A549 (cell line): ENCODE data around the gene KIF16B. TPM values are rescaled to one million over a fixed set of nuclear protein-coding genes. Genes with fewer than 3 reads are reported as not detected.

Experiments used
- ATAC-seq, 2 experiments: fragments of 200-7000 bp in 1 of 2; fragments of >200 bp in 1 of 2; cut with Nextera tagmentation in 1 of 2; cut with Tn5 transposase in 1 of 2; 3 replicates each; pipeline versions ENCODE4 v1.8.0 to v1.9.1; 2018 to 2020; ENCODE audit warnings: mild to moderate bottlenecking in 1 of 2, moderate library complexity in 1 of 2
- CTCF ChIA-PET: fragments of 300-600 bp; sonication (Branson Sonifier 250); formaldehyde crosslinking; extraction: SDS; loops from one replicate; lab custom pipeline; 2021; ENCODE audit warnings: antibody characterized with exemption, inconsistent platforms; lab: Yijun Ruan, JAX
- POLR2A ChIA-PET: fragments of 350-600 bp; formaldehyde crosslinking; extraction: SDS; loops from one replicate; lab custom pipeline; 2021; ENCODE audit warnings: antibody characterized with exemption, inconsistent platforms; lab: Yijun Ruan, JAX
- DNase-seq, 2 experiments: peaks; one replicate each; pipeline versions ENCODE4 v3.0.0 to v3.0.0-alpha.2; 2011 to 2016; ENCODE audit warnings: low read depth in 1 of 2, low spot score in 1 of 2
- FAIRE-seq: peaks from 2 replicates; lab custom pipeline; 2011; peaks lifted over from hg19 to GRCh38; lab: Jason Lieb, UNC
- H3K27ac ChIP-seq, 2 experiments: fragments of >200 bp; sonication (Bioruptor Twin); formaldehyde crosslinking; 3 replicates each; pipeline ENCODE4 v1.5.1; 2016 to 2017
- H3K4me1 ChIP-seq: fragments of >200 bp; sonication (Bioruptor Twin); formaldehyde crosslinking; 3 replicates; pipeline ENCODE4 v1.6.1; 2016
- H3K4me2 ChIP-seq: fragments of >200 bp; sonication (Bioruptor Twin); formaldehyde crosslinking; 3 replicates; pipeline ENCODE4 v1.6.1; 2016
- H3K4me3 ChIP-seq: fragments of >200 bp; sonication (Bioruptor Twin); formaldehyde crosslinking; 3 replicates; pipeline ENCODE4 v1.5.1; 2016
- H3K9me3 ChIP-seq: fragments of >200 bp; sonication (Bioruptor Twin); formaldehyde crosslinking; 3 replicates; pipeline ENCODE4 v1.6.1; 2016
- BHLHE40 ChIP-seq: IDR thresholded peaks from 2 replicates; pipeline ENCODE4 v1.6.1; 2012; ENCODE audit warnings: low read depth, low read length, inconsistent platforms
- CEBPB ChIP-seq, 2 experiments: fragments of >200 bp in 1 of 2; sonication (Bioruptor Twin) in 1 of 2; formaldehyde crosslinking in 1 of 2; IDR thresholded peaks; 2 replicates each; pipeline ENCODE4 v1.6.1; 2012 to 2016
- EHF ChIP-seq: fragments of 250-450 bp; sonication (Bioruptor Pico); IDR thresholded peaks from 2 replicates; pipeline ENCODE4 v1.5.0; 2020; ENCODE audit warnings: mild to moderate bottlenecking
- EHMT2 ChIP-seq: fragments of 200-600 bp; sonication (generic); IDR thresholded peaks from 2 replicates; pipeline ENCODE4 v1.6.1; 2016; ENCODE audit warnings: antibody characterized with exemption, low read depth, mild to moderate bottlenecking, moderate library complexity
- EP300 ChIP-seq, 2 experiments: fragments of >200 bp; sonication (Bioruptor Twin); formaldehyde crosslinking; IDR thresholded peaks; 2 replicates in 1 of 2; 3 replicates in 1 of 2; pipeline ENCODE4 v1.6.1; 2016 to 2017
- FOXS1 ChIP-seq: fragments of 250-450 bp; sonication (Bioruptor Pico); IDR thresholded peaks from 2 replicates; pipeline ENCODE4 v1.5.0; 2020; ENCODE audit warnings: mild to moderate bottlenecking, moderate library complexity
- HEYL ChIP-seq: fragments of 250-450 bp; sonication (Bioruptor Pico); IDR thresholded peaks from 2 replicates; pipeline ENCODE4 v1.8.0; 2021; ENCODE audit warnings: mild to moderate bottlenecking, moderate library complexity
- JUNB ChIP-seq: fragments of >200 bp; sonication (Bioruptor Twin); formaldehyde crosslinking; IDR thresholded peaks from 2 replicates; pipeline ENCODE4 v1.6.1; 2016
- MAFK ChIP-seq: fragments of 450-650 bp; IDR thresholded peaks from 2 replicates; pipeline ENCODE4 v1.6.1; 2014; ENCODE audit not compliant: partially characterized antibody
- NFE2L2 ChIP-seq: fragments of 150-350 bp; conservative IDR thresholded peaks from 2 replicates; pipeline ENCODE4 v1.6.1; 2014; ENCODE audit warnings: low read length
- NPAS2 ChIP-seq: fragments of 250-450 bp; sonication (Bioruptor Pico); IDR thresholded peaks from 2 replicates; pipeline ENCODE4 v1.8.0; 2022; ENCODE audit warnings: mild to moderate bottlenecking, moderate library complexity, borderline replicate concordance
- NR3C1 ChIP-seq: fragments of >200 bp; sonication (Bioruptor Twin); formaldehyde crosslinking; IDR thresholded peaks from 3 replicates; pipeline ENCODE4 v1.6.1; 2017
- PHF8 ChIP-seq: fragments of 200-600 bp; sonication (generic); IDR thresholded peaks from 2 replicates; pipeline ENCODE4 v1.6.1; 2016; ENCODE audit warnings: low read depth, mild to moderate bottlenecking, antibody characterized with exemption, moderate library complexity, borderline replicate concordance
- POLR2A ChIP-seq: IDR thresholded peaks from 2 replicates; pipeline ENCODE4 v1.6.1; 2012; ENCODE audit warnings: mild to moderate bottlenecking, low read length
- RNF2 ChIP-seq: fragments of 200-600 bp; sonication (generic); IDR thresholded peaks from 2 replicates; pipeline ENCODE4 v1.6.1; 2016; ENCODE audit warnings: low read depth, mild to moderate bottlenecking, antibody characterized with exemption, moderate library complexity, borderline replicate concordance
- ZFP36 ChIP-seq: fragments of 450-650 bp; IDR thresholded peaks from 2 replicates; pipeline ENCODE4 v1.6.1; 2014; ENCODE audit warnings: borderline replicate concordance; ENCODE audit not compliant: partially characterized antibody
- ZNF302 ChIP-seq: fragments of 250-450 bp; sonication (Bioruptor Pico); IDR thresholded peaks from 2 replicates; pipeline ENCODE4 v1.9.0; 2021; ENCODE audit warnings: inconsistent platforms, mild to moderate bottlenecking, moderate library complexity
- WGBS: methylation state at CpG from one replicate; pipeline ENCODE4 v1.1.6; 2017; ENCODE audit errors: missing lambda C conversion rate; 5-methylcytosine and 5-hydroxymethylcytosine counted together
- polyA plus RNA-seq, 4 experiments: library from polyadenylated mRNA; depleted of rRNA in 3 of 4; stranded (reverse); fragments of >200 nt; fragmentation: RNase III in 1 of 4; extraction: RNeasy Plus Mini Kit Qiagen cat#74134 plus additional on column Dnase treatment in 1 of 4; gene quantifications; 2 replicates in 3 of 4; 3 replicates in 1 of 4; pipeline ENCODE4 v1.2.3, GENCODE V29; 2011 to 2017
- TF ChIP-seq, protein P1 (sequence below): fragments of 450-650 bp; IDR thresholded peaks from 2 replicates; pipeline ENCODE4 v1.6.1; 2014; ENCODE audit warnings: antibody characterized with exemption
- TF ChIP-seq, protein P2 (sequence below): IDR thresholded peaks from 2 replicates; pipeline ENCODE4 v1.6.1; 2012
- TF ChIP-seq, protein P3 (sequence below): fragments of 250-450 bp; sonication (Bioruptor Pico); IDR thresholded peaks from 2 replicates; pipeline ENCODE4 v1.5.0; 2020; ENCODE audit warnings: low read depth, mild to moderate bottlenecking, moderate library complexity
- TF ChIP-seq, protein P4 (sequence below): fragments of 150-350 bp; IDR thresholded peaks from 2 replicates; pipeline ENCODE4 v1.6.1; 2014; ENCODE audit warnings: low read depth, mild to moderate bottlenecking, low read length
- TF ChIP-seq, protein P5 (sequence below): fragments of 200-600 bp; sonication (generic); IDR thresholded peaks from 2 replicates; pipeline ENCODE4 v1.6.1; 2016; ENCODE audit warnings: antibody characterized with exemption, mild to moderate bottlenecking, moderate library complexity
- TF ChIP-seq, protein P6 (sequence below): IDR thresholded peaks from 2 replicates; pipeline ENCODE4 v1.6.1; 2012

The KIF16B gene
- polyA plus RNA-seq, 2 of the 4 experiments (the other 2 are of a cell fraction), result 14.1 to 23.3 TPM

DNA sequence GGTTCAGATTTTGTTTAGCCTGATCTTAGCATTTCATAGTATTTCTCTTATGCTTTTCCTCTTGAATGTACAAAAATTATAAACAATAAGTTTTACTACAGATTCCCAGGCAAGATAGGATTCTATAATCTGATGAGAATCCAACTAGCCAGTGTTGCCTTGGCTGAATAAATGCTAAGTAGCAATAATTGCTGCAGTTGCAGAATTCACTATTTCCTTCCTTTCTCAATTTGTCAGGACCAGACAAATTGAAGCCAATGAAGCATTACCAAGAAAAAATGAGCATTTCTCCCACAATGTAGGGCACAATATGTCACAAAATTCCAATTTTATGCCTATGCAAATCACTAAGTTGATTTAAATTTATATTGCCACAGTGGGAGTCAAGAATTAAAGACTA, 260.2 kb downstream of the KIF16B start:
- ATAC-seq, result no peak
- no peak for DNase-seq
- H3K9me3 ChIP-seq, result no peaks in the 10 kb centered on the region
- H3K4me3 ChIP-seq, result no peak overlapping the region
- no peak overlapping the region for H3K27ac ChIP-seq
- ChIA-PET POLR2A (no interaction called here), CTCF (no interaction called here)
- H3K4me2 ChIP-seq, result no peak overlapping the region
- no peaks in the 10 kb centered on the region for H3K4me1 ChIP-seq
- FAIRE-seq, result no peak
- TF ChIP-seq MAFK (peak; percentile 73), ZNF302 (no peak), HEYL (no peak)

DNA sequence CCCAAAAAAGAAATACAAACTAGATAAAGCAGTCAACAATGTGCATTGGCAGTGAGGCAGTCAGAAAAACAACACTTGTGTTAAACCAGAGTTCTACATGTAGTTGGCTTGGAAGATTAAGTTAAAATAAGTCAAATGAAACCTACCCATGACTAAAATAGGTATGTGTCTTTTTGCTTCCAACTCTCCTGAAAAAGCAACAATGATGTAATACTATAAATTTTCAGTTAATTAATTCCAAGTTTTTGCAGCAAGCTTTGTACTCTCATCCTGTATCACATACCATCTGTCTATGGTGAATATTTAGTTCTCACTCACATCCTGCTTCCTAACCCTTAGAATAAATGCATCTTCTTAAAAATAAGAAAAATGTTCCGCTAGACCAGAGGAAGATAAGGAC, 261.5 kb downstream of the KIF16B start:
- 95% methylated on average over 1 of the region's 1 CpG for WGBS
- H3K4me3 ChIP-seq, result no peak overlapping the region
- ChIA-PET POLR2A (no interaction called here), CTCF (no interaction called here)
- DNase-seq (no peak), FAIRE-seq (no peak), ATAC-seq (no peak)
- H3K4me2 ChIP-seq, result no peak overlapping the region
- H3K9me3 ChIP-seq, result no peaks in the 10 kb centered on the region
- no peak overlapping the region for H3K27ac ChIP-seq
- H3K4me1 ChIP-seq, result no peaks in the 10 kb centered on the region
- no peak for TF ChIP-seq EP300 (IDR thresholded peaks at IDR 0.05)
- TF ChIP-seq, protein P1, sequence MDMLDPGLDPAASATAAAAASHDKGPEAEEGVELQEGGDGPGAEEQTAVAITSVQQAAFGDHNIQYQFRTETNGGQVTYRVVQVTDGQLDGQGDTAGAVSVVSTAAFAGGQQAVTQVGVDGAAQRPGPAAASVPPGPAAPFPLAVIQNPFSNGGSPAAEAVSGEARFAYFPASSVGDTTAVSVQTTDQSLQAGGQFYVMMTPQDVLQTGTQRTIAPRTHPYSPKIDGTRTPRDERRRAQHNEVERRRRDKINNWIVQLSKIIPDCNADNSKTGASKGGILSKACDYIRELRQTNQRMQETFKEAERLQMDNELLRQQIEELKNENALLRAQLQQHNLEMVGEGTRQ, result no peak
- no peak for TF ChIP-seq EHMT2
- TF ChIP-seq POLR2A, result no peak
- TF ChIP-seq, protein P2, sequence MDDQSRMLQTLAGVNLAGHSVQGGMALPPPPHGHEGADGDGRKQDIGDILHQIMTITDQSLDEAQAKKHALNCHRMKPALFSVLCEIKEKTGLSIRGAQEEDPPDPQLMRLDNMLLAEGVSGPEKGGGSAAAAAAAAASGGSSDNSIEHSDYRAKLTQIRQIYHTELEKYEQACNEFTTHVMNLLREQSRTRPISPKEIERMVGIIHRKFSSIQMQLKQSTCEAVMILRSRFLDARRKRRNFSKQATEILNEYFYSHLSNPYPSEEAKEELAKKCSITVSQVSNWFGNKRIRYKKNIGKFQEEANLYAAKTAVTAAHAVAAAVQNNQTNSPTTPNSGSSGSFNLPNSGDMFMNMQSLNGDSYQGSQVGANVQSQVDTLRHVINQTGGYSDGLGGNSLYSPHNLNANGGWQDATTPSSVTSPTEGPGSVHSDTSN, result no peak
- TF ChIP-seq CEBPB (IDR thresholded peaks at IDR 0.05), result no peak
- no peak for TF ChIP-seq ZNF302
- TF ChIP-seq MAFK, result no peak
- TF ChIP-seq, protein P3, sequence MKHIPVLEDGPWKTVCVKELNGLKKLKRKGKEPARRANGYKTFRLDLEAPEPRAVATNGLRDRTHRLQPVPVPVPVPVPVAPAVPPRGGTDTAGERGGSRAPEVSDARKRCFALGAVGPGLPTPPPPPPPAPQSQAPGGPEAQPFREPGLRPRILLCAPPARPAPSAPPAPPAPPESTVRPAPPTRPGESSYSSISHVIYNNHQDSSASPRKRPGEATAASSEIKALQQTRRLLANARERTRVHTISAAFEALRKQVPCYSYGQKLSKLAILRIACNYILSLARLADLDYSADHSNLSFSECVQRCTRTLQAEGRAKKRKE (CRISPR knock-in tag), result no peak

DNA sequence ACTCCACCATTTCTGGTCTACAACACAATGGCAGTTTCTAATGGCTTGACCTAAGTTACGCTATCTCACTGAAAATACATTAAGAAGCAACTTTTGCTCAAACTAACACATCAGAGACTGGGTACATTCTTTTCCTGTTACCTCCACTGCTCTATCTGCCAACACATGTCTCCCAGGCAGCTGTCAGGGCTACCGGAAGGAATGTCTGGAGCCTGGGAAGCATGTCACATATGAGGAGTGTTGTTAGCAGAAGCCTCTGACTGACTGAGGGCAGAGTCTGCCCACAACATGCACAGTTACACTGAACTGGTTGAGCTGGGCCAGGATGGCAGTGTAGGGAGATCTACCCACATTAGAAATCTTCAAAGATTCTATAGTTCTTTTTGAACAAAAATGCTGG, 264.5 kb downstream of the KIF16B start:
- H3K27ac ChIP-seq, result no peak overlapping the region
- 98% methylated on average over 2 of the region's 2 CpGs for WGBS
- CTCF ChIA-PET, result no interaction called here
- no peak overlapping the region for H3K4me3 ChIP-seq
- H3K4me1 ChIP-seq, result no peaks in the 10 kb centered on the region
- ATAC-seq (no peak), FAIRE-seq (no peak), DNase-seq (no peak)
- TF ChIP-seq POLR2A, result no peak
- no peak for TF ChIP-seq RNF2
- TF ChIP-seq ZFP36, result no peak
- TF ChIP-seq, protein P4, sequence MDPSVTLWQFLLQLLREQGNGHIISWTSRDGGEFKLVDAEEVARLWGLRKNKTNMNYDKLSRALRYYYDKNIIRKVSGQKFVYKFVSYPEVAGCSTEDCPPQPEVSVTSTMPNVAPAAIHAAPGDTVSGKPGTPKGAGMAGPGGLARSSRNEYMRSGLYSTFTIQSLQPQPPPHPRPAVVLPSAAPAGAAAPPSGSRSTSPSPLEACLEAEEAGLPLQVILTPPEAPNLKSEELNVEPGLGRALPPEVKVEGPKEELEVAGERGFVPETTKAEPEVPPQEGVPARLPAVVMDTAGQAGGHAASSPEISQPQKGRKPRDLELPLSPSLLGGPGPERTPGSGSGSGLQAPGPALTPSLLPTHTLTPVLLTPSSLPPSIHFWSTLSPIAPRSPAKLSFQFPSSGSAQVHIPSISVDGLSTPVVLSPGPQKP, result no peak
- no peak for TF ChIP-seq ZNF302
- no peak for TF ChIP-seq CEBPB (IDR thresholded peaks at IDR 0.05)
- no peak for TF ChIP-seq NFE2L2
- TF ChIP-seq NR3C1, result no peak
- no peak for TF ChIP-seq NPAS2 (CRISPR knock-in tag)
- TF ChIP-seq EHF (CRISPR knock-in tag), result no peak
- no peak for TF ChIP-seq FOXS1 (CRISPR knock-in tag)
- TF ChIP-seq PHF8, result no peak
- TF ChIP-seq JUNB, result no peak
- TF ChIP-seq, protein P5, sequence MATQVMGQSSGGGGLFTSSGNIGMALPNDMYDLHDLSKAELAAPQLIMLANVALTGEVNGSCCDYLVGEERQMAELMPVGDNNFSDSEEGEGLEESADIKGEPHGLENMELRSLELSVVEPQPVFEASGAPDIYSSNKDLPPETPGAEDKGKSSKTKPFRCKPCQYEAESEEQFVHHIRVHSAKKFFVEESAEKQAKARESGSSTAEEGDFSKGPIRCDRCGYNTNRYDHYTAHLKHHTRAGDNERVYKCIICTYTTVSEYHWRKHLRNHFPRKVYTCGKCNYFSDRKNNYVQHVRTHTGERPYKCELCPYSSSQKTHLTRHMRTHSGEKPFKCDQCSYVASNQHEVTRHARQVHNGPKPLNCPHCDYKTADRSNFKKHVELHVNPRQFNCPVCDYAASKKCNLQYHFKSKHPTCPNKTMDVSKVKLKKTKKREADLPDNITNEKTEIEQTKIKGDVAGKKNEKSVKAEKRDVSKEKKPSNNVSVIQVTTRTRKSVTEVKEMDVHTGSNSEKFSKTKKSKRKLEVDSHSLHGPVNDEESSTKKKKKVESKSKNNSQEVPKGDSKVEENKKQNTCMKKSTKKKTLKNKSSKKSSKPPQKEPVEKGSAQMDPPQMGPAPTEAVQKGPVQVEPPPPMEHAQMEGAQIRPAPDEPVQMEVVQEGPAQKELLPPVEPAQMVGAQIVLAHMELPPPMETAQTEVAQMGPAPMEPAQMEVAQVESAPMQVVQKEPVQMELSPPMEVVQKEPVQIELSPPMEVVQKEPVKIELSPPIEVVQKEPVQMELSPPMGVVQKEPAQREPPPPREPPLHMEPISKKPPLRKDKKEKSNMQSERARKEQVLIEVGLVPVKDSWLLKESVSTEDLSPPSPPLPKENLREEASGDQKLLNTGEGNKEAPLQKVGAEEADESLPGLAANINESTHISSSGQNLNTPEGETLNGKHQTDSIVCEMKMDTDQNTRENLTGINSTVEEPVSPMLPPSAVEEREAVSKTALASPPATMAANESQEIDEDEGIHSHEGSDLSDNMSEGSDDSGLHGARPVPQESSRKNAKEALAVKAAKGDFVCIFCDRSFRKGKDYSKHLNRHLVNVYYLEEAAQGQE, result no peak
- no peak for TF ChIP-seq BHLHE40
- TF ChIP-seq, protein P6, sequence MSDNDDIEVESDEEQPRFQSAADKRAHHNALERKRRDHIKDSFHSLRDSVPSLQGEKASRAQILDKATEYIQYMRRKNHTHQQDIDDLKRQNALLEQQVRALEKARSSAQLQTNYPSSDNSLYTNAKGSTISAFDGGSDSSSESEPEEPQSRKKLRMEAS, result no peak
- TF ChIP-seq, protein P2, result no peak
- no peak overlapping the region for H3K4me2 ChIP-seq
- H3K9me3 ChIP-seq, result peaks cover under 1% of the 10 kb centered on the region; the same call in 1 of the 3 replicates
- POLR2A ChIA-PET, result no interaction called here
